ENCODE data around the gene ME1. TPM values are rescaled to one million over a fixed set of nuclear protein-coding genes. Genes with fewer than 3 reads are reported as not detected.

Gene ME1
- total RNA-seq, 1 experiment from 2014 or later: 131 TPM

GRCh38 chr6:83369692-83370091 lies 61.2 kb downstream of the ME1 start:
- no peaks in the 10 kb centered on the region for H3K9me3 ChIP-seq
- Mint-ChIP-seq H3K36me3 (ENCODE audit: insufficient read depth, unreplicated experiment) (peaks cover 76% of the 10 kb centered on the region), H3K4me3 (ENCODE audit: unreplicated experiment) (no peak overlapping the region), H3K27ac (ENCODE audit: unreplicated experiment) (no peak overlapping the region), H3K4me1 (ENCODE audit: low read depth, unreplicated experiment) (peaks cover 11% of the 10 kb centered on the region), H3K27me3 (ENCODE audit: insufficient read depth, unreplicated experiment) (no peaks in the 10 kb centered on the region), H3K9me3 (ENCODE audit: unreplicated experiment) (no peaks in the 10 kb centered on the region)
- ChIA-PET CTCF (no interaction called here), POLR2A (no interaction called here)
- no peaks in the 10 kb centered on the region for H3K4me1 ChIP-seq
- intact Hi-C loops (cut with micrococcal nuclease; ENCODE audit: unreplicated experiment): no loop called here
- no TSS peak for BruUV-seq (replicated peaks)
- TF ChIP-seq CTCF (IDR thresholded peaks at IDR 0.05; ENCODE audit: insufficient read depth in 1 of 2, low read depth in 1 of 2, low read length in 1 of 2, severe bottlenecking in 1 of 2, unreplicated experiment in 1 of 2): no peak
- H3K36me3 ChIP-seq (ENCODE audit: control insufficient read depth, insufficient read depth, low read length): no peaks in the 10 kb centered on the region
- no peak for DNase-seq
- H3K4me3 ChIP-seq (ENCODE audit: low read depth, low read length): no peak overlapping the region
- H3K27me3 ChIP-seq (replicated peaks; ENCODE audit: control insufficient read depth, insufficient read depth, low read length): no peaks in the 10 kb centered on the region

GRCh38 chr6:83368577-83368976 lies 62.3 kb downstream of the ME1 start:
- TF ChIP-seq CTCF (IDR thresholded peaks at IDR 0.05; ENCODE audit: insufficient read depth in 1 of 2, low read depth in 1 of 2, low read length in 1 of 2, severe bottlenecking in 1 of 2, unreplicated experiment in 1 of 2): no peak
- ChIA-PET POLR2A (no interaction called here), CTCF (no interaction called here)
- no peaks in the 10 kb centered on the region for H3K27me3 ChIP-seq (replicated peaks; ENCODE audit: control insufficient read depth, insufficient read depth, low read length)
- Mint-ChIP-seq H3K9me3 (ENCODE audit: unreplicated experiment) (no peaks in the 10 kb centered on the region), H3K4me3 (ENCODE audit: unreplicated experiment) (no peak overlapping the region), H3K27me3 (ENCODE audit: insufficient read depth, unreplicated experiment) (no peaks in the 10 kb centered on the region), H3K27ac (ENCODE audit: unreplicated experiment) (no peak overlapping the region), H3K36me3 (ENCODE audit: insufficient read depth, unreplicated experiment) (peaks cover 73% of the 10 kb centered on the region), H3K4me1 (ENCODE audit: low read depth, unreplicated experiment) (peaks cover 11% of the 10 kb centered on the region)
- no peaks in the 10 kb centered on the region for H3K36me3 ChIP-seq (ENCODE audit: control insufficient read depth, insufficient read depth, low read length)
- H3K9me3 ChIP-seq: no peaks in the 10 kb centered on the region
- H3K4me1 ChIP-seq: no peaks in the 10 kb centered on the region
- BruUV-seq (replicated peaks): no TSS peak
- no peak overlapping the region for H3K4me3 ChIP-seq (ENCODE audit: low read depth, low read length)
- intact Hi-C loops (cut with micrococcal nuclease; ENCODE audit: unreplicated experiment): no loop called here
- DNase-seq: no peak

- H3K4me1 Mint-ChIP-seq (ENCODE audit: low read depth, unreplicated experiment): peaks cover 6% of the 10 kb centered on the region
- Histone ChIP-seq H3K4me1 (no peaks in the 10 kb centered on the region), H3K36me3 (ENCODE audit: control insufficient read depth, insufficient read depth, low read length) (no peaks in the 10 kb centered on the region), H3K9me3 (no peaks in the 10 kb centered on the region), H3K27me3 (replicated peaks; ENCODE audit: control insufficient read depth, insufficient read depth, low read length) (no peaks in the 10 kb centered on the region), H3K4me3 (ENCODE audit: low read depth, low read length) (no peak overlapping the region)
- BruUV-seq (replicated peaks): no TSS peak
- H3K4me3 Mint-ChIP-seq (ENCODE audit: unreplicated experiment): no peak overlapping the region
- H3K27ac Mint-ChIP-seq (ENCODE audit: unreplicated experiment): no peak overlapping the region
- POLR2A ChIA-PET: no interaction called here
- intact Hi-C loops (cut with micrococcal nuclease; ENCODE audit: unreplicated experiment): no loop called here
- no peak for TF ChIP-seq CTCF (IDR thresholded peaks at IDR 0.05; ENCODE audit: insufficient read depth in 1 of 2, low read depth in 1 of 2, low read length in 1 of 2, severe bottlenecking in 1 of 2, unreplicated experiment in 1 of 2)
- CTCF ChIA-PET: no interaction called here
- H3K36me3 Mint-ChIP-seq (ENCODE audit: insufficient read depth, unreplicated experiment): peaks cover 80% of the 10 kb centered on the region
- no peak for DNase-seq
- H3K27me3 Mint-ChIP-seq (ENCODE audit: insufficient read depth, unreplicated experiment): no peaks in the 10 kb centered on the region
- H3K9me3 Mint-ChIP-seq (ENCODE audit: unreplicated experiment): no peaks in the 10 kb centered on the region
Measured at GRCh38 chr6:83367104-83367503, 63.7 kb downstream of the ME1 start.
